Endodermal cell (in vitro differentiated cells): ENCODE data around the gene SSBP3. TPM values are rescaled to one million over a fixed set of nuclear protein-coding genes. Genes with fewer than 3 reads are reported as not detected.

Source experiments
- DNase-seq: peaks from one replicate; pipeline ENCODE4 v3.0.0-alpha.2; 2017
- H3K27ac ChIP-seq: 2 replicates; pipeline ENCODE4 v1.5.1; 2013; ENCODE audit warnings: mild to moderate bottlenecking, low read depth, low read length, moderate library complexity
- H3K27me3 ChIP-seq: 2 replicates; pipeline ENCODE4 v1.6.1; 2013; ENCODE audit warnings: mild to moderate bottlenecking, low read length, moderate library complexity; ENCODE audit not compliant: insufficient read depth, control insufficient read depth, poor library complexity, severe bottlenecking
- H3K36me3 ChIP-seq: 2 replicates; pipeline ENCODE4 v1.7.0; 2013; ENCODE audit warnings: mild to moderate bottlenecking, low read length, moderate library complexity; ENCODE audit not compliant: control insufficient read depth, insufficient read depth
- H3K4me1 ChIP-seq: one replicate; pipeline ENCODE4 v1.7.0; 2013; ENCODE audit warnings: low read length; ENCODE audit not compliant: control insufficient read depth, insufficient read depth
- H3K4me3 ChIP-seq: 2 replicates; pipeline ENCODE4 v1.5.1; 2013; ENCODE audit warnings: mild to moderate bottlenecking, low read length, moderate library complexity
- H3K9ac ChIP-seq: 2 replicates; pipeline ENCODE4 v1.6.1; 2013; ENCODE audit warnings: mild to moderate bottlenecking, low read length, moderate library complexity; ENCODE audit not compliant: poor library complexity, severe bottlenecking; ENCODE audit errors: extremely low read depth
- H3K9me3 ChIP-seq: 2 replicates; pipeline ENCODE4 v1.6.1; 2013; ENCODE audit warnings: mild to moderate bottlenecking, low read length, moderate library complexity; ENCODE audit not compliant: control insufficient read depth
- H3K27ac Mint-ChIP-seq: 2 replicates; pipeline ENCODE4 v1.8.0; 2020; ENCODE audit warnings: mixed read lengths
- H3K27me3 Mint-ChIP-seq: 2 replicates; pipeline ENCODE4 v1.8.0; 2021; ENCODE audit warnings: mild to moderate bottlenecking, mixed read lengths; ENCODE audit not compliant: insufficient read depth
- H3K36me3 Mint-ChIP-seq: 2 replicates; pipeline ENCODE4 v1.8.0; 2020; ENCODE audit warnings: low read depth, mixed read lengths
- H3K4me1 Mint-ChIP-seq: 2 replicates; pipeline ENCODE4 v1.8.0; 2020; ENCODE audit warnings: mixed read lengths
- H3K4me3 Mint-ChIP-seq: 2 replicates; pipeline ENCODE4 v1.8.0; 2020; ENCODE audit warnings: mild to moderate bottlenecking, moderate library complexity, mixed read lengths
- H3K9me3 Mint-ChIP-seq: 2 replicates; pipeline ENCODE4 v1.8.0; 2020; ENCODE audit warnings: mild to moderate bottlenecking, mixed read lengths
- CTCF ChIP-seq: fragments of 200-600 bp; sonication (generic); conservative IDR thresholded peaks from 2 replicates; pipeline ENCODE4 v1.5.0; 2021; ENCODE audit warnings: antibody characterized with exemption, mild to moderate bottlenecking
- WGBS, 2 experiments: methylation state at CpG; one replicate each; pipeline versions ENCODE4 v1.1.5 to v1.1.7; 2013; ENCODE audit warnings: missing lambda C conversion rate in 2 of 2, mixed read lengths in 1 of 2; ENCODE audit not compliant: insufficient coverage in 1 of 2, insufficient read length in 1 of 2; 5-methylcytosine and 5-hydroxymethylcytosine counted together
- total RNA-seq, 2 donors: library from RNA; stranded (reverse); fragmentation: NEBNext Ultra II Directional in 1 of 2; extraction: Animal tissue kit (Norgen Biotek cat#: 25700) in 1 of 2; gene quantifications; 2 replicates in 1 of 2; 3 replicates in 1 of 2; pipeline ENCODE4 v1.2.1, GENCODE V29; 2021

Gene SSBP3
- total RNA-seq, 2 donors from 2014 or later, result 342 TPM

- H3K9ac ChIP-seq, result no peak overlapping the region
- Mint-ChIP-seq H3K9me3 (no peaks in the 10 kb centered on the region), H3K27me3 (no peaks in the 10 kb centered on the region), H3K4me1 (peaks cover 97% of the 10 kb centered on the region), H3K4me3 (no peak overlapping the region), H3K36me3 (peaks cover 39% of the 10 kb centered on the region), H3K27ac (peak overlapping the region; percentile 22)
- no peaks in the 10 kb centered on the region for H3K27me3 ChIP-seq
- TF ChIP-seq CTCF, result peak; percentile 64
- peaks cover 60% of the 10 kb centered on the region for H3K4me1 ChIP-seq
- H3K4me3 ChIP-seq, result no peak overlapping the region
- H3K27ac ChIP-seq, result no peak overlapping the region
- WGBS, 2 experiments, result 91 to 100% methylated on average over 6 of the region's 6 CpGs
- no peaks in the 10 kb centered on the region for H3K9me3 ChIP-seq
- H3K36me3 ChIP-seq, result peaks cover 86% of the 10 kb centered on the region
- DNase-seq, result peak; percentile 82
Measured at GRCh38 chr1:54323324-54323739, 82.9 kb downstream of the SSBP3 start.

GRCh38 chr1:54318246-54318814 is 87.9 kb downstream of the SSBP3 start:
- Histone ChIP-seq H3K9me3 (no peaks in the 10 kb centered on the region), H3K27me3 (no peaks in the 10 kb centered on the region), H3K9ac (no peak overlapping the region), H3K27ac (no peak overlapping the region), H3K4me3 (no peak overlapping the region), H3K4me1 (peaks cover 50% of the 10 kb centered on the region), H3K36me3 (peaks cover 64% of the 10 kb centered on the region)
- peak; percentile 36 for TF ChIP-seq CTCF
- H3K4me1 Mint-ChIP-seq, result peaks cover 72% of the 10 kb centered on the region
- H3K9me3 Mint-ChIP-seq, result no peaks in the 10 kb centered on the region
- H3K27ac Mint-ChIP-seq, result peak overlapping the region; percentile 85
- H3K27me3 Mint-ChIP-seq, result no peaks in the 10 kb centered on the region
- 84% methylated on average over 4 of the region's 4 CpGs; no CpG with 5 or more reads in 1 of the 2 experiments for WGBS, 2 experiments
- no peak overlapping the region for H3K4me3 Mint-ChIP-seq
- DNase-seq, result peak; percentile 54
- H3K36me3 Mint-ChIP-seq, result peaks cover 45% of the 10 kb centered on the region

- Mint-ChIP-seq H3K9me3 (no peaks in the 10 kb centered on the region), H3K27me3 (no peaks in the 10 kb centered on the region), H3K27ac (no peak overlapping the region), H3K36me3 (peaks cover 41% of the 10 kb centered on the region), H3K4me3 (no peak overlapping the region), H3K4me1 (peaks cover 67% of the 10 kb centered on the region)
- DNase-seq, result no peak
- TF ChIP-seq CTCF, result no peak
- Histone ChIP-seq H3K27ac (no peak overlapping the region), H3K4me3 (no peak overlapping the region), H3K27me3 (no peaks in the 10 kb centered on the region), H3K9me3 (no peaks in the 10 kb centered on the region), H3K36me3 (peaks cover 60% of the 10 kb centered on the region), H3K9ac (no peak overlapping the region), H3K4me1 (peaks cover 45% of the 10 kb centered on the region)
- 82 to 94% methylated on average over 6 to 7 of the region's 7 CpGs for WGBS, 2 experiments
Measured at GRCh38 chr1:54317084-54317483, 89.1 kb downstream of the SSBP3 start.
